Stimulated activated CD4-positive, alpha-beta T cell treated with anti-CD3 and anti-CD28 coated beads, TNF-alpha, amount 100 ng/mL, for 1 hour (primary cell): Measurements from ENCODE around the gene ZNF19.
A peak's percentile ranks its signal among the peaks of the same experiment; 100 is the strongest.

Experiments
- DNase-seq, 3 donors: peaks; one replicate each; pipeline ENCODE4 v3.0.0-alpha.2; 2020; ENCODE audit warnings: low read depth in 3 of 3, low spot score in 1 of 3

The ZNF19 gene

DNA sequence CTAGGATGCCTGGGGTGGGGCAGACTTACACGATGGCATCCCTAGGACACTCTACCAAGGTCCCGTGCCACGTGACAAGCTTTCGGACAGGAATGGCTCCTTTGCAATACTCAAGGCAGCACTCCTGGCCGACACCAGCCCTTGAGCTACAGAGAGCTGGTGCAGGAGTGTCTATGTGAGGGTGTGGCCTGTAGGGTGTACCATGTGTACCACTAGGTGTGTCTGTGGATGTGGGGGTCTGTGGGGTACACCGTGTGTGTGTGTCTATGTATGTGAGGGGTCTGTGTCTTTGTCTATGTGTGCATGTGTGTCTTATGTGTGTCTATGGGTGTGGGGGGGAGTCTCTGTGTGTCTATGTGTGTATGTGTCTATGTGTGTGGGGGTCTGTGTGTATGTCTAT, 45.4 kb downstream of the ZNF19 start:
- DNase-seq: no peak

DNA sequence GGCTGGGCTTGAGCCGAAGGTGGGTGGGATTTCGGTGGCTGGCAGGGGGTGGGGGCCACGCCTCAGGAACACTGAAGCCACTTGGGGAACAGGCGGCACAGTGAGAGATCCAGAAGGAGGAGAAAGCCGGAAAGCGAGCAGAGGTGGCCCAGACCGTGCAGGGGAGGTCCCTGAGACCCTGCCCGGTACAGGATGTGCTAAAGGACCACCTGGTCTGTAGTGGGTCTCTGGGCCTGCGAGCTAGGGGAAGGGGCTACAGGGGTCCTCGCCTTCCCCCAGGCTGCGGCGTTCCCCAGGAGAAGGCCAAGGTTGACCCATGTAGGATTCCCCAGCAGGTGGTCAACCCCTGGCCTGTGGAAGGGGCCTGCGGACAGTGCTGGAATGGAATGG, 47.1 kb downstream of the ZNF19 start, which contains the start of gene TLE7:
Gene TLE7, minus strand, starts transcription at position 4 of the 390 bp plus-strand sequence. CDS start 8,730 bp downstream, outside the sequence.
- DNase-seq: no peak

DNA sequence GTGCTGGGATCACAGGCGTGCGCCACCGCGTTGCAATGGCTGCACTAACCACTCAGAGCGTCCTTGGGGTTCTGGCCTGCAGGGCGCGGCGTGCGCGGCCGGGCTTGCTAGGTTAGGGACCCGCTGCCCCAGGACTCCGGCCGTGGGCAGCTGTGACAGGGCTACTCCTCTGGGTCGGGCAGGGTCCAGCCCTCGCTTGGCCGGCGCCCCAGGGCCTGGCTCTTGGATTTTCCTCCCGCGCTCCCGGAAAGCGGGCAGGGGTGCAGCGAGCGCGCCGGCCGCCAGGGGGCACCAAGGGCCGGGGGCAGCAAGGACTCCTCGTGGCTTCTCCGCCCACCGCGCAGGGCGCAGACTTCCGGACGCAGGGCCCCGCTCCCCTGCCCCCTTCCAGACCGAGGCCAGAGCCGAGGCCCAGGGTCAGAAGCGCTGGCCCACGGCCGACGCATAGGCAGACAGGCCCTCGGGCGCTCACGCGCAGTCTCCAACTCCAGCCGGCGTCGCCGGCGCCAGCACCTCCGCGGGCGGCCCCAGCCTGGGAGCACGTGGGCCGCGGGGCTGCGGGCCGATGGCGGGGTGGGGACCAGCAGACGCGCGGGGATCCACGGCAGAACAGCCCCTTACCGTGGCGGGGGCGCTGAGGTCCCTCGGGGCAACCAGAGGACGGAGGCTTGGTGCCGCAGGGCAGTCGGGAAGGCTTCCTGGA, 47.6 kb downstream of the ZNF19 start:
- DNase-seq: peak in 1 of 3 donors; percentile 13

DNA sequence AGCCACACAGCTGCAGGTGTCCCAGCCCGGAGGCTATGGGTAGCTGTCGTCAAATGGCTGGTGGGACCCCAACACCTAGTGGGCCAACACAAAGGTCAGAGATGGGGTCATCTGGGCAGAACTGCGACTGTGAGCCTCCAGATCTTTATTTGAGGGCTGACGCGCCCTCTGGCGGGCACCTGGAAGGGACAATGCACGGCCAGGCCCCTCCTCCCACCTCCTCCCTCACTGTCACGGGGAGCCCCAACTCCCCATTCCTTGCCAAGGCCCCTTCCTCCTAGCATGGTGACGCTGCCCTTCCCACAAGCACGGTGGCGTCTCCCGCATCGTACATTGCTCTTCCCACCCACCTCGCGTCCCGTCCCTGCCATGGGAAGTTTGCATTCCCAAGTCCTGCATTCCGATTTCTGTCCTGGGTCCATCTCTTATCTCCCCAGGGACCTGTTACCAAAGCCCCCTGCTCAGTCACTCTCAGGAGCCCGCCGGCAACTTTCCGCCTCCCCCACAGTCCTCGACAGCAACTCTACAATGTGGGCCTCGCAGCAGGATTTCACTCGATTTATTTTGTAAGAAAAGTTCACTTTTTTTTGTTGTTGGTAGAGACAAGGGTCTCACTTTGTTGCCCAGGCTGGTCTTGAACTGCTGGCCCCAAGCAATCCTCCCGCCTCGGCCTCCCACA, 48.3 kb downstream of the ZNF19 start:
- no peak for DNase-seq

DNA sequence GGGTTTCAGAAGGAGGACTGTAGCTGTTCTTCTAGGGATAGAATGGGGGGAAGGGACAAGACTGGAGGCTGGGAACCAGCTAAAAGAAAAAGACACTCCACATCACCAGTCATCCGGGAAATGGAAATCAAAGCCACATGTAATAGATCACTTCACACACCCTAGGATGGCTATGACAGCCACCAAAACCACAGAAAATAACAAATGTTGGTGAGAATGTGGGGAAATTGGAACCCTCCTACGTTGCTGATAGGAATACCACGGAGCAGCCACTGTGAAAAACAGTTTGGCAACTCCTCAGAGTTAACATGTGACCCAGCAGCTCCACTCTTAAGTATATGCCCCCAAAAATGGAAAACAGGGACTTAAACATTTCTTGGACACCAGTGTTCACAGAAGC, 49.6 kb downstream of the ZNF19 start:
- DNase-seq: no peak

DNA sequence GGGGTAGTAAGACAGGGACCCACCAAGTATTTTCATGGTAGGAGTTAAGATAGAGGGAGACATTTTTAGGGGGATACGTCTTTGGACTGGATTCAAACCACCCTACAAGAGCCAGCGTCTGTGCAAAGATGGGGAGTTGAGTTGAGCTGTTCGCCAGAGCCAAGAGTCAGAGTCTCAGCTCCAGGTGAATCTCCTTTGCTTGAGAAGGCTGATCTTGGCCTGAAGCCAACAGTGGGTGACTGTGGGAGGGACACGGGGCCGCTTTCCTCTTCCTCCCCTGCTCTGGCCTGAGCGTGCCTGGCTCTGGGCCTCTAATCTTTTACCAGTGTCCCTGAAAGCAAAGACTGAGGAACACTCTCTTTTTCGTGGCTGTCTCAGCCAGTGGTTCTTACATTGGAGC, 52.7 kb downstream of the ZNF19 start:
- DNase-seq: no peak

DNA sequence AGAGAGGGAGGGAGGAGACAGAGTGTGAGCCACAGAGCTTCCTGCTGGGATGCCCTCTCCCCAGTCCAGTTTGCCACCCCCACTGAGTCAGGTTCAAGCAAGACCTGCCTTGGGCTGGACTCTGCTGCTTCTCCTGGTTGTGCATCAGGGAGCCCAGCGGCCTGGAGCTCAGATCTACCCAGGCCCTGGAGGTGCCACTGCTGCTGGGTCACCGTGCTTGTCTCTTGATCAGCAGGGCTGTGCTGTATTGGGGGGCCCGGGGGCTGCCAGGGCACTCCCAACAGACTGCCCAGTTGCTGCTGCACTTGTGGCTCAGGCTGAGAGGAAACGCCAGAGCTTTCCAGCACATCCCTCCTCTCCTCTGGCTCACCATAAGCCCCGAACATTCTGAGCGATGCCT, 56.2 kb downstream of the ZNF19 start:
- no peak for DNase-seq

DNA sequence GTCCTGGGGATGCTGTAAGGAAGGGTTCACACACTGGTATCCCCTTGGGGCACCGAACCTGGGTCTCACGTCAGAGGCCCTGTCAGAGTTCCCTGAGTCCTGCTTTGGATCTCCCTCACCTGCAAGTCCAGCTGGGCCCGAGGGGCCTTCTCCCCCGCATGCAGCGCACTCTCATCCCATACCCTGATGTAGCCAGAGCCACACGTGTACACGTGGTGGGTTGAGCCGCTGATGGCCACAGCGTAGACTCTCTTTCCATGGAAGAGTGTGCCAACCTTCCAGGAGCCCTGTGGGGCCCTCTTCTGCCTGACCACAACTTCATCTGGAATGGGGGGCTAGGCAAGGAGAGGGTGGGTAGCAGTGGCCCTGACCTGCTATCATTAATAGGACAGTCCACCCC, 57.1 kb downstream of the ZNF19 start:
- DNase-seq: no peak

DNA sequence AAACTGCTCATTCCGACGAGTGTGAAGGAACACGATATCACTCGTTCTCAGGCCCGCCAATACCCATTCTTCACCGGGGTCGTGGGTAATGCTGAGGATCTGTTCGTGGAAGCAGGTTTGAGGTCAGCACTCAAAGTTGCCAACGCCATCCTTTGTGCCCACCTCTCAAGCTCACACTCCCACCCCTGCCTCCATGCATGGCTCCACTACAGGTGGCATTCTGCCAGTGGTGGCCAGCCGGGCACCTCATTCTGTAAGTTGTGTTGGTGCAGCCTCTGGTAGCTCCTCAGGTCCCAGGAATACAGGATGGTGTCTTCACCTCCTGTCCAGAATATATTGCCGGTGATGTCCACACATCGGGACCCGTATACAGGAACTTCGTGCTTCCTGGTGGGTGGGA, 57.9 kb downstream of the ZNF19 start:
- no peak for DNase-seq

DNA sequence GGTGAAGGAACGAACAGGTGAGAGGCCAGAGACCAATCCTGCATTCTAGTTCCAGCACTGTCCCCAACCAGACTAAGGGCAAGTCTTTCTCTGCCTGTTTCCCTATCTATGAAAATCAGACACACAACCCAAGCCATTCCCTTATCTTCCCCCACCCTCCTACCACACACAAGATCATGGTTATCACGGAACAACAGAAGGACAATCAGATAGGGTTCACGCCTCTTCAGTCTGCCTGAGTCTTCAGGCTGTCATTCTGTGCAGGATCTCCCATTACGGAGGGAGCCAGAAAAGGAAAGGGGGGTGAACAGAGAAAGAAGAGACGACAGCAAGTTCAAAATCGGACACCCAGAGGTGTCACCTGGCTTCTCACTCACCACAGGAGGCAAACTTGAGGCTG, 58.4 kb downstream of the ZNF19 start:
- no peak for DNase-seq

DNA sequence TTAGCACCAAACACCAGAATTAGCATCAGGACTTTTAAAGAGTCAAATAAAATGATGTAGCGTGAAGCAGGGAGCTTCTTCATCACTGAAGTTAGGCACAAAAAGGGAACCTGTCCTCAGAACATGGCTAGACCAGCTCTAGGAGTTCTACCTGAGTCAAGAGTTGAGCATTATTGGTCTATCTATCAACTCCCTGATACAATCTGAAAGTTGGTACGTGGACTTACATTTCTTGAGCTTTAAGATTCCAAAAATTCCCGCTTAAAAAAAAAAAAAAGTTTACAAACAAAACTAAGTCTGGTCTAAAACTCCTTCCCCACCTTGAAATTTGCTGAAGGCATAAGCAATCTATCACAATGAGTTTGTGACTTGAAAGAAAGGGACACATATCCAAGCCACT, 59.5 kb downstream of the ZNF19 start:
- DNase-seq: no peak

DNA sequence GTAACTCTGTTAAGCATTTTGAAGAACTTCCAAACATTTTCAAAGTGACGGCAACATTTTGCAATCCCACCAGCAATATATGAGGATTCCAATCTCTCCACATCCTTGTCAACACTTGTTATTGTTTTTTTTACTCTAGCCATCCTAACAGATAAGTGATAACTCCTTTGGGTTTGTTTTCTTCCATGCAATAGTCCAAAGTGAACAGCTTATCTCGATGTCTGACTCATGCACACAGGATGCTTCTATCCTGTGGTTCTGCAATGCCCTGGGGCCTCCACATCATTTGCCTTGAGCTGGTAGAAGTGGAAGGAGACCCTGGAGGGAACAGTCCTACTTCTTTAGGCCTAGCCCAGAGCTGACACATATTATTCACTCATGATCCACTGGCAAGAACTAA, 60.2 kb downstream of the ZNF19 start:
- DNase-seq: no peak

DNA sequence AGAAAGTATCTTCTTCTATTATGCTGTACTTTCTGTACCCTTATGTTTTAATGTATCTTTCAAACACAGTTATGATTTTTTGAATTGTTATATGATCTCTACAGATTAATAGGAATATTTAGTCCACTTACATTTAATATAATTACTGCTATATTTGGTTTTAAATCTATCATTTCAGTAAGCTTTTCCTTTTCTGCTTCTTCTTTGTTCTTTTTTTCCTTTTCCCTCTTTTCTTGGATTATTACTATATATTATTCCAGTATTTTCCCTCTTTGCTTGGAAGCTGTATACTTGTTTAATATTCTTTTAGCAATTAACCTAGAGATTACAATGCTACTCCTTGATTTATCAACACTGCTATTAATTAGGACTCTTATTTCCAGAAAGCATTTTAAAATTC, 60.7 kb downstream of the ZNF19 start:
- no peak for DNase-seq

DNA sequence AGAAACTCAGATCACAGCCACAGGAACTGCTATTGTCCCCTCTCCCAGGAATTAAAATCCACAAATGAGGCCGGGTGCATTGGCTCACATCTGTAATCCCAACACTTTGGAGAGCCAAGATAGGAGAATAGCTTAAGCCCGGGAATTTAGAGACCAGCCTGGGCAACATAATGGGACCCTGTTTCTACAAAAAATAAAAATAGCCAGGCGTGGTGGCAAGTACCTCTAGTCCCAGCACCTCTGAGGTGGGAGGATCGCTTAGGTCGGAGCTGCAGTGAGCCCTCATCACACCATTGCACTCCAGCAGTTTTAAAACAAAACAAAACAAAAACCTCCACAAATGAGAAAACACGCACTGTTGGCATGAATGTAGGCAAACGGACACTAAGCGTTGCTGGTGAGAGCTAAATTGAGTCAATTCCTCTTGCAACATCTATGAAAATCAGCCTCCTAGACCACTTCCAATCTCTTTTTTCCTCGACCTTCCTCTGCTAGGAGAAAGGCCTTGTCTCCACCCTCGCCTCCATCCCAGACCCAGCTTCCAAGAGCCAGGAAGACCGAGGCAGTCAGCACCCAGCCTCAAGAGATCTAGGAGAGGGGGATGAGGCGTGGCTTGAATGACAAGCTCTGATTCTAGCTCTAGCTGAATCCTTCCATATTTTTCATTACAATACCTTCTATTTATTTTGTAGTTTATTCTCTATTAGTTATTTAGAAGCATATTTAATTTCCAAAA, 62.1 kb downstream of the ZNF19 start:
- DNase-seq: no peak

DNA sequence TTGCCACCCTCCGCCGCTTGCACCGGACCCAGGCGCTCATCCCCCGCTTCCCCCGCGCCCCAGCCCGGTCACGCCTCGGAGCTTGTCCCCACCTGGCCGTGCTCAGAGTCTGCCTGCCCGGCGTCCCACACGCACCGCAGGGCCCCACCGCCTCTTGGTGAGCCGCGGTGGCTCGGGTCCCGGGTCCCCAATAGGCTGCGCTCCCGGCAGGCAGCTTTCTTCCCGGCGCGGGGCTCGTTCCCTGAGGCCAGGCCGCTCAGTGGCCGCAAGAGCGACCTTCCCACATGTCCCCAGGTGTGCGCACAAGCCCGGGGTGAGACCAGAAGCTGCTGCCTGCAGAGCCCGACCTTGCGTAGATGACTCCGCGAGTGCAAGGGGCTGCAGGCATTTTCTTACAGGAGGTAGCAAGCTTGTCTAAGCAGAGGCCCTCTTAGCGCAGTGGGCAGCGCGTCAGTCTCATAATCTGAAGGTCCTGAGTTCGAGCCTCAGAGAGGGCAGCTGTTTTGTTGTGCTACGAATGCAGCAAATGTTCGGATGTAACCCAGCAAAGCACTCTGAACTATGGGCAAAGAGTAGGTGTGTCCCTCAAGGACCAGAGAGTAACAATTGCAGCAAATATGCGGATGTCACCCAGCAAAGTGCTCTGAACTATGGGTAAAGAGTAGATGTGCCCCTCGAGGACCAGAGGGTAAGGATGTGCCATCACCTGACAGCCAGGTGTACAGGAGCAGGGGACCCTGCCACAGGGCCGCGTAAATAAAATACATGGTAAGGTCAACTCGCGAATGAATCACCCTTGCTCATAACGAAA, 62.9 kb downstream of the ZNF19 start:
- DNase-seq: no peak

DNA sequence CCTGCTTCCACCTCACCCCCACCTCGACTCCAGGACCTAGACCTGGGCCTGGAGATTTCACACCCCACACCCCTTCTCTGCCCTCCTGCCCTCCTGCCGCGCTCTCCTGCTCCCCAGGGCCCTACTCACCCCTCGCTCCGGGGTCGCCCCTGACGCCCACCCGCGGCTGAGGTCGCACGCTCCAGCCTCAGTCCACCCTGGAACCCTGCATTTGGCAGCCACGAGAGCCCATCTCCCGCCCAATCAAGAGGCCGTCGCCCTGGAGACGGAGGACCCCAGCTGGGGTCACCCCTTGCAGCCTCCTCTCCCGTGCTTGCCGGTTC, 63.4 kb downstream of the ZNF19 start:
- DNase-seq: no peak

DNA sequence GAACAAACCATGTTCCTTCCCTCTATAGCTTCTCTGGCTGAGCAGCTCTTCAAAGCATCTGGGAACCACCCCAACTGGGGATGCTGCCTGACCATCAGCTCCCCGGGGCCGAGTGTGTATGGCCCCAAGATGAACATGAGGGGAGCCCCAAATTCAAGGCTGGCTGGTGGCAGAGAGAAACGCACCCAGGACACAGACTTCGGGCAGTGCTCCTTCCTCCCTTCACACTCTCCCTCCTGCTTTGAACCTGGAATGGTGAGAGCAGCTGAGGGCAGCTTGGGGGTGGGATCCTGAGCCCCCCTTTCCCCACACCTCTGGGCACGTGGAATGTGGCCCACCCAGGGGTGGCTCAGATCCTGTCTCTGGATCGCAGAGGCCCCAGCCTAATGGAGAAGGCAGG, 64.5 kb downstream of the ZNF19 start:
- no peak for DNase-seq

DNA sequence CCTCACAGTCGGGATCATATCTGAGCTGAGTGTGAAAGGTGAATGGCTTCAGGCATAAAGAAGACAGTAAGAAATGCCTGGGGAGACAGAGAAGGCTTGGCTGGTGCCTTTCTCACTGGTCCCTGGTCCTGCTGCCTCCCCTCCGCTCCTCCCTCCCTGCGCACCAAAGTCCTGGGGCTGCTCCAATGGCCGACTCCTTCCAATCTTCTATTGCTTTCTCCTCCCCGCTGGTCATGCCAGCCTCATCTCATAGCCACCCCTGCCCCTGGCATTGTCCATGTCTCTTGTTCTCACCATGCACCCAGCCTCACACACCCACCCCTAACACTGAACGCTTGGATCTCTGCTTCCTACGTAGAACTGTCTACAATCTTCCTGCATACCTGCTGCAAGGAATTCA, 65.3 kb downstream of the ZNF19 start:
- DNase-seq: no peak
